Glutamatergic neuron (in vitro differentiated cells): Measurements from ENCODE around the gene BRWD1. TPM values are rescaled to one million over a fixed set of nuclear protein-coding genes. Genes with fewer than 3 reads are reported as not detected.

Source experiments
- DNase-seq: peaks from one replicate; pipeline ENCODE4 v3.0.0; 2022
- H3K27ac Mint-ChIP-seq: one replicate; pipeline ENCODE4 v1.8.0; 2020; ENCODE audit warnings: mild to moderate bottlenecking, mixed read lengths, inconsistent platforms; ENCODE audit not compliant: unreplicated experiment
- H3K27me3 Mint-ChIP-seq: one replicate; pipeline ENCODE4 v1.8.0; 2020; ENCODE audit warnings: mild to moderate bottlenecking, moderate library complexity, mixed read lengths, inconsistent platforms; ENCODE audit not compliant: unreplicated experiment
- H3K36me3 Mint-ChIP-seq: one replicate; pipeline ENCODE4 v1.8.0; 2020; ENCODE audit warnings: mild to moderate bottlenecking, mixed read lengths, inconsistent platforms; ENCODE audit not compliant: unreplicated experiment
- H3K4me1 Mint-ChIP-seq: one replicate; pipeline ENCODE4 v1.8.0; 2020; ENCODE audit warnings: mild to moderate bottlenecking, low read depth, mixed read lengths, inconsistent platforms; ENCODE audit not compliant: unreplicated experiment
- H3K4me3 Mint-ChIP-seq: one replicate; pipeline ENCODE4 v1.8.0; 2020; ENCODE audit warnings: mild to moderate bottlenecking, mixed read lengths, inconsistent platforms; ENCODE audit not compliant: unreplicated experiment
- H3K9me3 Mint-ChIP-seq: one replicate; pipeline ENCODE4 v1.8.0; 2020; ENCODE audit warnings: mild to moderate bottlenecking, moderate library complexity, mixed read lengths, inconsistent platforms; ENCODE audit not compliant: unreplicated experiment
- CTCF ChIP-seq: fragments of 200-600 bp; sonication (generic); IDR thresholded peaks from one replicate; pipeline ENCODE4 v1.5.0; 2021; ENCODE audit not compliant: partially characterized antibody, unreplicated experiment
- total RNA-seq: library from RNA; stranded (reverse); fragmentation: NEBNext Ultra II Directional; extraction: Animal tissue kit (Norgen Biotek cat#: 25700); gene quantifications from one replicate; pipeline ENCODE4 v1.2.1, GENCODE V29; 2021; ENCODE audit not compliant: unreplicated experiment

The BRWD1 gene
- total RNA-seq, 1 donor from 2014 or later, result 64.6 TPM

GRCh38 chr21:39288987-39289386 is 24.4 kb downstream of the BRWD1 start:
- Mint-ChIP-seq H3K4me1 (peaks cover 6% of the 10 kb centered on the region), H3K4me3 (no peak overlapping the region), H3K9me3 (no peaks in the 10 kb centered on the region), H3K27me3 (peaks cover 3% of the 10 kb centered on the region), H3K27ac (no peak overlapping the region), H3K36me3 (peaks cover 32% of the 10 kb centered on the region)
- no peak for TF ChIP-seq CTCF
- no peak for DNase-seq

- H3K36me3 Mint-ChIP-seq, result no peaks in the 10 kb centered on the region
- no peaks in the 10 kb centered on the region for H3K4me1 Mint-ChIP-seq
- no peaks in the 10 kb centered on the region for H3K27me3 Mint-ChIP-seq
- TF ChIP-seq CTCF, result no peak
- no peak overlapping the region for H3K27ac Mint-ChIP-seq
- DNase-seq, result no peak
- H3K9me3 Mint-ChIP-seq, result no peaks in the 10 kb centered on the region
- no peak overlapping the region for H3K4me3 Mint-ChIP-seq
Observed at GRCh38 chr21:39282911-39283310, 30.5 kb downstream of the BRWD1 start.

- H3K27me3 Mint-ChIP-seq, result no peaks in the 10 kb centered on the region
- TF ChIP-seq CTCF, result no peak
- no peak overlapping the region for H3K4me3 Mint-ChIP-seq
- no peak overlapping the region for H3K27ac Mint-ChIP-seq
- DNase-seq, result no peak
- no peaks in the 10 kb centered on the region for H3K4me1 Mint-ChIP-seq
- H3K9me3 Mint-ChIP-seq, result no peaks in the 10 kb centered on the region
- H3K36me3 Mint-ChIP-seq, result no peaks in the 10 kb centered on the region
Observed at GRCh38 chr21:39281853-39282252, 31.6 kb downstream of the BRWD1 start.

- DNase-seq, result no peak
- H3K36me3 Mint-ChIP-seq, result no peaks in the 10 kb centered on the region
- H3K4me3 Mint-ChIP-seq, result no peak overlapping the region
- TF ChIP-seq CTCF, result no peak
- H3K4me1 Mint-ChIP-seq, result no peaks in the 10 kb centered on the region
- no peaks in the 10 kb centered on the region for H3K27me3 Mint-ChIP-seq
- no peak overlapping the region for H3K27ac Mint-ChIP-seq
- no peaks in the 10 kb centered on the region for H3K9me3 Mint-ChIP-seq
Observed at GRCh38 chr21:39281207-39281606, 32.2 kb downstream of the BRWD1 start.

GRCh38 chr21:39269620-39270019 is 43.8 kb downstream of the BRWD1 start:
- Mint-ChIP-seq H3K9me3 (no peaks in the 10 kb centered on the region), H3K27ac (no peak overlapping the region), H3K36me3 (no peaks in the 10 kb centered on the region), H3K27me3 (no peaks in the 10 kb centered on the region), H3K4me3 (no peak overlapping the region), H3K4me1 (no peaks in the 10 kb centered on the region)
- TF ChIP-seq CTCF, result no peak
- DNase-seq, result no peak
